ENCODE measurements around the gene EYA3.

Gene EYA3

DNA sequence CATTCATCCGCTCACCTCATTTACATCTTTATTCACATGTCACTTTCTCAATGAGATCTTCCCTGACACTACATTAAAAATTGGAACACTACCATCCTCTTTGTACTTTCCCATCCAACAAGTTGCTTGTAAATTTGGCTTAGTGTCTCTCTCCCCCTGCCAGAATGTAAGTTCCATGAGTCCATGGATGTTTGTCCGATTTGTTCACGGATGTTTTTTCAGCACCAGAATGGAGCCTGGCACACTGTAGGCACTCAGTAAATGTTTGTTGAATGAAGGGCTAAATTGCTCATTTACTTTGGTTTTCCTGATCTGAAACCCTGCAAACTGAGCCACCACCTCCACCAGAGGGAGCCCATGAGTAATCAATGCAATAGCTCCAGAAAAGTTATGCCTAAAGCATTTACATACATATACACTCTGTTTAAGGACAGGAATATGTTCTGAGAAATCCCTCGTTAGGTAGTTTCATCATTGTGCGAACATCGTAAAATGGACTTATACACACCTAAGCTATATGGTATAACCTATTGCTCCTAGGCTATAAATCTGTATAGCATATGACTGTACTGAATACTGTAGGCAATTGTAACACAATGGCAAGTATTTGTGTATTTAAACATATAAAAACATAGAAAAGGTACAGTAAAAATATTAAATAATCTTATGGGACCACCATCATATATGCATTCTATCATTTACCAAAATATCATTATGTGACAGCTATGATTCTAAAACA is 2.8 kb upstream of the EYA3 start:
- no peak overlapping the region for H3K9ac ChIP-seq (ENCODE audit: low read length in 2 of 2)
- no peak overlapping the region for H3K4me3 ChIP-seq (ENCODE audit: low read length in 2 of 2)
- peaks cover 8% of the 10 kb centered on the region for H3K4me1 ChIP-seq (ENCODE audit: control insufficient read depth, insufficient read depth, low read length)
- no peaks in the 10 kb centered on the region for H3K9me3 ChIP-seq (ENCODE audit: control insufficient read depth in 2 of 2, low read length in 2 of 2)
- peaks cover 2% of the 10 kb centered on the region in 2 donors for H3K27me3 ChIP-seq (ENCODE audit: control insufficient read depth in 1 of 2, insufficient read depth in 2 of 2, low read length in 2 of 2)
- no peaks in the 10 kb centered on the region for H3K36me3 ChIP-seq (ENCODE audit: control insufficient read depth in 2 of 2, insufficient read depth in 2 of 2, low read length in 2 of 2)
- H3K27ac ChIP-seq (ENCODE audit: low read length): no peak overlapping the region

DNA sequence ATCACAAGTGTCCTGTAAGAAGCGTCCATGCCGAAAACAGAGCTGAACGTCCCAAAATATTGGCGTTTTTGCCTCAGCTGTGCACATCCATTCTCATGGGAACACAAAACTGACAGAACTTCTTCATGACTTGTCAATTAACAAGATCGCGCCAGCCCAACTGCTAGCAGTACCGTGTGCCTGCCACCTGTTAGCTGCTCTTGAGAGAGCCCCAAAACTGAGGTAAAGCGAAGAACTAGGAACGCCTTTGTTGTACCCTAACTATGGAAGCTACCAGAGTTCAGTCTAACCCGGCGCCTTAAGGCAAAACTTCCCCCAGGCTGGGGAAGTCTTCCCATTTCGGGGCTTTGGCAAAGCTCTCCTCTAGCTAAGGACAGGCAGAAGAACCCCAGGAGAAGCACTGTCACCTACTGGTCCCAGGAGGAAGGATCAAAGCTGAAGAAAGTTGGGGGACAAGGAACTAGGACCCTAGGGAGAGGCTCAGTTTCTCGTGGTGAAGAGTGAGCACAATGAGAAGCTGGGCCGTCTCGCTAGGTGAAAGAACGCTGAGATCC is 719 bp downstream of the EYA3 start:
- H3K27ac ChIP-seq (ENCODE audit: low read length): peak overlapping the region; percentile 93
- H3K9ac ChIP-seq (ENCODE audit: low read length in 2 of 2): peak overlapping the region; percentile 86 to 98
- H3K4me1 ChIP-seq (ENCODE audit: control insufficient read depth, insufficient read depth, low read length): peaks cover 8% of the 10 kb centered on the region
- peak overlapping the region; percentile 92 to 100 for H3K4me3 ChIP-seq (ENCODE audit: low read length in 2 of 2)
- no peaks in the 10 kb centered on the region for H3K36me3 ChIP-seq (ENCODE audit: control insufficient read depth in 2 of 2, insufficient read depth in 2 of 2, low read length in 2 of 2)
- H3K27me3 ChIP-seq (ENCODE audit: control insufficient read depth in 1 of 2, insufficient read depth in 2 of 2, low read length in 2 of 2): no peaks in the 10 kb centered on the region
- no peaks in the 10 kb centered on the region for H3K9me3 ChIP-seq (ENCODE audit: control insufficient read depth in 2 of 2, low read length in 2 of 2)

- no peak overlapping the region for H3K4me3 ChIP-seq (ENCODE audit: low read length in 2 of 2)
- no peaks in the 10 kb centered on the region for H3K27me3 ChIP-seq (ENCODE audit: control insufficient read depth in 1 of 2, insufficient read depth in 2 of 2, low read length in 2 of 2)
- H3K36me3 ChIP-seq (ENCODE audit: control insufficient read depth in 2 of 2, insufficient read depth in 2 of 2, low read length in 2 of 2): no peaks in the 10 kb centered on the region
- no peaks in the 10 kb centered on the region for H3K9me3 ChIP-seq (ENCODE audit: control insufficient read depth in 2 of 2, low read length in 2 of 2)
- peaks cover 8% of the 10 kb centered on the region for H3K4me1 ChIP-seq (ENCODE audit: control insufficient read depth, insufficient read depth, low read length)
- no peak overlapping the region for H3K9ac ChIP-seq (ENCODE audit: low read length in 2 of 2)
- H3K27ac ChIP-seq (ENCODE audit: low read length): no peak overlapping the region
These were observed 1.8 kb downstream of the EYA3 start for GRCh38 chr1:28086651-28087050.

- no peaks in the 10 kb centered on the region for H3K27me3 ChIP-seq (ENCODE audit: control insufficient read depth in 1 of 2, insufficient read depth in 2 of 2, low read length in 2 of 2)
- H3K9me3 ChIP-seq (ENCODE audit: control insufficient read depth in 2 of 2, low read length in 2 of 2): no peaks in the 10 kb centered on the region
- no peak overlapping the region for H3K27ac ChIP-seq (ENCODE audit: low read length)
- H3K4me3 ChIP-seq (ENCODE audit: low read length in 2 of 2): no peak overlapping the region
- no peaks in the 10 kb centered on the region for H3K36me3 ChIP-seq (ENCODE audit: control insufficient read depth in 2 of 2, insufficient read depth in 2 of 2, low read length in 2 of 2)
- no peak overlapping the region for H3K9ac ChIP-seq (ENCODE audit: low read length in 2 of 2)
- H3K4me1 ChIP-seq (ENCODE audit: control insufficient read depth, insufficient read depth, low read length): peaks cover 8% of the 10 kb centered on the region
These were observed 3.3 kb downstream of the EYA3 start for GRCh38 chr1:28085129-28085528.

GRCh38 chr1:28083876-28084275 is 4.5 kb downstream of the EYA3 start:
- H3K4me3 ChIP-seq (ENCODE audit: low read length in 2 of 2): no peak overlapping the region
- H3K36me3 ChIP-seq (ENCODE audit: control insufficient read depth in 2 of 2, insufficient read depth in 2 of 2, low read length in 2 of 2): peaks cover 0 to 5% of the 10 kb centered on the region in 2 donors
- H3K9ac ChIP-seq (ENCODE audit: low read length in 2 of 2): no peak overlapping the region
- H3K27me3 ChIP-seq (ENCODE audit: control insufficient read depth in 1 of 2, insufficient read depth in 2 of 2, low read length in 2 of 2): no peaks in the 10 kb centered on the region
- no peak overlapping the region for H3K27ac ChIP-seq (ENCODE audit: low read length)
- H3K4me1 ChIP-seq (ENCODE audit: control insufficient read depth, insufficient read depth, low read length): peaks cover 8% of the 10 kb centered on the region
- no peaks in the 10 kb centered on the region for H3K9me3 ChIP-seq (ENCODE audit: control insufficient read depth in 2 of 2, low read length in 2 of 2)

- no peaks in the 10 kb centered on the region for H3K9me3 ChIP-seq (ENCODE audit: control insufficient read depth in 2 of 2, low read length in 2 of 2)
- no peaks in the 10 kb centered on the region for H3K27me3 ChIP-seq (ENCODE audit: control insufficient read depth in 1 of 2, insufficient read depth in 2 of 2, low read length in 2 of 2)
- H3K4me3 ChIP-seq (ENCODE audit: low read length in 2 of 2): no peak overlapping the region
- no peak overlapping the region for H3K27ac ChIP-seq (ENCODE audit: low read length)
- H3K36me3 ChIP-seq (ENCODE audit: control insufficient read depth in 2 of 2, insufficient read depth in 2 of 2, low read length in 2 of 2): peaks cover 2 to 5% of the 10 kb centered on the region in 2 donors
- H3K9ac ChIP-seq (ENCODE audit: low read length in 2 of 2): no peak overlapping the region
- peaks cover 3% of the 10 kb centered on the region for H3K4me1 ChIP-seq (ENCODE audit: control insufficient read depth, insufficient read depth, low read length)
These were observed 9.5 kb downstream of the EYA3 start for GRCh38 chr1:28078680-28079626.

DNA sequence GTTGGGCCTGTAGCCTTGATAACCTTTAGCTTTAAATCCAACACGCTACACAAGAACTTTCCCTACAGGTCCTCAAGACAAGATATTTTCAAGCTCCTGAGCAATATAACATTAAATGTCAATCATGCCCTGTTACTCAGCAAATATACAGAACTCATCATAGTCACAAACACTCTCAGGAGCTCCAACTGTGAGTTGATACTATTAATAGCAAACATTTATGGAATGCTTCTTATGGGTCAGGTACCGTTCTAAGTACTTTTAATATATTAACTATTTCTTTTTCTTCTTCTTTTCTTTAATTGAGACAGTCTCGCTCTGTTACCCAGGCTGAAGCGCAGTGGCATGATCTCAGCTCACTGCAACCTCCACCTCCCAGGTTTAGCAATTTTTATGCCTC is 10.1 kb downstream of the EYA3 start:
- Histone ChIP-seq H3K27ac (ENCODE audit: low read length) (no peak overlapping the region), H3K36me3 (ENCODE audit: control insufficient read depth in 2 of 2, insufficient read depth in 2 of 2, low read length in 2 of 2) (peaks cover 2 to 5% of the 10 kb centered on the region in 2 donors), H3K27me3 (ENCODE audit: control insufficient read depth in 1 of 2, insufficient read depth in 2 of 2, low read length in 2 of 2) (no peaks in the 10 kb centered on the region), H3K4me1 (ENCODE audit: control insufficient read depth, insufficient read depth, low read length) (peaks cover 3% of the 10 kb centered on the region), H3K9ac (ENCODE audit: low read length in 2 of 2) (no peak overlapping the region), H3K9me3 (ENCODE audit: control insufficient read depth in 2 of 2, low read length in 2 of 2) (no peaks in the 10 kb centered on the region), H3K4me3 (ENCODE audit: low read length in 2 of 2) (no peak overlapping the region)

DNA sequence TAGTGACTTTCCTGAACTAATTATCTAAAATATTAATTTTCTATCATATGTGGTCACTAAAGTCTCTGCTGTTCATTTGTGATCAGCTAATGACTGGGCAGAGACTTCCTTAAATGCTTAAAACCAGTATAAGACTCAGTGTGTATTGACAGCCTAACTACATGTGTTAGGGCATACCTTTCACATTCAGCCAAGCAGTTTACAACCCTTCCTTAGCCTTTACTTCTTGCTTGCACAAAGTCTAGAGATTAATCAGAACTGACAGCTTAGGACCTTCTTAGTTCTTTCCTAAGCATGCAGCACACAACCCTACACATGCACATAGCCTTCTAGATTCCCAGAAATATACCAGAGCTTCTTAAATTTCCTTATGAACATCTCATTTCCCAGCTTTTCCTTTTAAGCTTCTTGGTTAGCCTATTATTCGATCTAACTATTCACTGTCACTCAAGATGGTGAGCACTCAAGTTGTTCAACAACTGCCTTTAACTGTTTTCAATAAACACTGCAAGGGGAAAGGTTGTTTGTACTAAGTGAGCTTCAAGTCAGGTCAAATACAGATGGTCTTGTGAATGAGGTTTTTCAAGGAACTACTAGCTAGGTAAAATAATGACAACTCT is 13.4 kb downstream of the EYA3 start:
- Histone ChIP-seq H3K4me1 (ENCODE audit: control insufficient read depth, insufficient read depth, low read length) (peaks cover 3% of the 10 kb centered on the region), H3K27me3 (ENCODE audit: control insufficient read depth in 1 of 2, insufficient read depth in 2 of 2, low read length in 2 of 2) (no peaks in the 10 kb centered on the region), H3K4me3 (ENCODE audit: low read length in 2 of 2) (no peak overlapping the region), H3K27ac (ENCODE audit: low read length) (no peak overlapping the region), H3K36me3 (ENCODE audit: control insufficient read depth in 2 of 2, insufficient read depth in 2 of 2, low read length in 2 of 2) (peaks cover 2 to 5% of the 10 kb centered on the region in 2 donors), H3K9me3 (ENCODE audit: control insufficient read depth in 2 of 2, low read length in 2 of 2) (no peaks in the 10 kb centered on the region), H3K9ac (ENCODE audit: low read length in 2 of 2) (no peak overlapping the region)

GRCh38 chr1:28073867-28074266 is 14.5 kb downstream of the EYA3 start:
- no peaks in the 10 kb centered on the region for H3K27me3 ChIP-seq (ENCODE audit: control insufficient read depth in 1 of 2, insufficient read depth in 2 of 2, low read length in 2 of 2)
- peaks cover 0 to 2% of the 10 kb centered on the region in 2 donors for H3K36me3 ChIP-seq (ENCODE audit: control insufficient read depth in 2 of 2, insufficient read depth in 2 of 2, low read length in 2 of 2)
- no peaks in the 10 kb centered on the region for H3K9me3 ChIP-seq (ENCODE audit: control insufficient read depth in 2 of 2, low read length in 2 of 2)
- H3K27ac ChIP-seq (ENCODE audit: low read length): no peak overlapping the region
- H3K4me1 ChIP-seq (ENCODE audit: control insufficient read depth, insufficient read depth, low read length): peaks cover 3% of the 10 kb centered on the region
- H3K4me3 ChIP-seq (ENCODE audit: low read length in 2 of 2): no peak overlapping the region
- H3K9ac ChIP-seq (ENCODE audit: low read length in 2 of 2): no peak overlapping the region

- no peaks in the 10 kb centered on the region for H3K36me3 ChIP-seq (ENCODE audit: control insufficient read depth in 2 of 2, insufficient read depth in 2 of 2, low read length in 2 of 2)
- H3K9ac ChIP-seq (ENCODE audit: low read length in 2 of 2): no peak overlapping the region
- H3K27me3 ChIP-seq (ENCODE audit: control insufficient read depth in 1 of 2, insufficient read depth in 2 of 2, low read length in 2 of 2): no peaks in the 10 kb centered on the region
- H3K4me1 ChIP-seq (ENCODE audit: control insufficient read depth, insufficient read depth, low read length): no peaks in the 10 kb centered on the region
- H3K27ac ChIP-seq (ENCODE audit: low read length): no peak overlapping the region
- no peak overlapping the region for H3K4me3 ChIP-seq (ENCODE audit: low read length in 2 of 2)
- H3K9me3 ChIP-seq (ENCODE audit: control insufficient read depth in 2 of 2, low read length in 2 of 2): no peaks in the 10 kb centered on the region
These were observed 16.6 kb downstream of the EYA3 start for GRCh38 chr1:28071813-28072212.
